PC-3 (cell line): ENCODE measurements around the gene C6orf89. TPM values are rescaled to one million over a fixed set of nuclear protein-coding genes. Genes with fewer than 3 reads are reported as not detected.

Experiments used
- ATAC-seq: fragments of 200-7000 bp; cut with Tn5 transposase; 2 replicates; pipeline ENCODE4 v1.9.1; 2020; ENCODE audit warnings: mild to moderate bottlenecking, moderate library complexity
- BruUV-seq: library from RNA; stranded (reverse); fragments of 400-500 nt; replicated peaks from 2 replicates; lab custom pipeline; 2021; lab: Mats Ljungman, UMichigan
- CTCF ChIA-PET: fragments of 300-600 bp; sonication (Branson Sonifier 250); formaldehyde crosslinking; loops from one replicate; lab custom pipeline; 2022; ENCODE audit warnings: antibody characterized with exemption; lab: Charles Lee
- POLR2A ChIA-PET: fragments of 300-600 bp; sonication (Branson Sonifier 250); formaldehyde crosslinking; loops from one replicate; lab custom pipeline; 2022; ENCODE audit warnings: antibody characterized with exemption; ENCODE audit not compliant: unreplicated experiment; lab: Charles Lee
- DNase-seq: peaks from one replicate; pipeline ENCODE4 v3.0.0-alpha.2; 2015
- H2AFZ ChIP-seq: fragments of 300-600 bp; sonication (generic); 2 replicates; pipeline ENCODE4 v1.6.0; 2016; ENCODE audit warnings: antibody characterized with exemption, low read length
- H3F3A ChIP-seq: fragments of 300-600 bp; sonication (generic); one replicate; pipeline ENCODE4 v1.6.0; 2017; ENCODE audit warnings: antibody characterized with exemption, low read length, control low read depth, mild to moderate bottlenecking; ENCODE audit not compliant: unreplicated experiment
- H3K27ac ChIP-seq: fragments of 300-600 bp; sonication (generic); 2 replicates; pipeline ENCODE4 v1.5.1; 2016; ENCODE audit warnings: mild to moderate bottlenecking, low read length
- H3K27me3 ChIP-seq: fragments of 300-600 bp; sonication (generic); 2 replicates; pipeline ENCODE4 v1.6.1; 2016; ENCODE audit warnings: low read length, mixed read lengths
- H3K36me3 ChIP-seq: fragments of 300-600 bp; sonication (generic); 2 replicates; pipeline ENCODE4 v1.6.1; 2016; ENCODE audit warnings: low read depth, mixed run types, low read length, mixed read lengths
- H3K4me1 ChIP-seq: fragments of 300-600 bp; sonication (generic); 2 replicates; pipeline ENCODE4 v1.5.1; 2016; ENCODE audit warnings: low read length; ENCODE audit not compliant: insufficient read depth
- H3K4me2 ChIP-seq: fragments of 300-600 bp; sonication (generic); 2 replicates; pipeline ENCODE4 v1.6.0; 2016; ENCODE audit warnings: low read length
- H3K4me3 ChIP-seq: fragments of 300-600 bp; sonication (generic); 2 replicates; pipeline ENCODE4 v1.5.1; 2016; ENCODE audit warnings: mild to moderate bottlenecking, low read length, mixed read lengths
- H3K79me2 ChIP-seq: fragments of 300-600 bp; sonication (generic); 2 replicates; pipeline ENCODE4 v1.6.1; 2017; ENCODE audit warnings: low read length, mixed read lengths
- H3K9ac ChIP-seq: fragments of 300-600 bp; sonication (generic); 2 replicates; pipeline ENCODE4 v1.6.0; 2016; ENCODE audit warnings: mild to moderate bottlenecking, low read length
- H3K9me2 ChIP-seq: fragments of 300-600 bp; sonication (generic); replicated peaks from 2 replicates; pipeline ENCODE4 v1.6.1; 2016; ENCODE audit warnings: mixed run types, low read length, mixed read lengths
- H3K9me3 ChIP-seq: fragments of 300-600 bp; sonication (generic); 2 replicates; pipeline ENCODE4 v1.6.1; 2016; ENCODE audit warnings: low read length, mixed read lengths
- H4K20me1 ChIP-seq: fragments of 300-600 bp; sonication (generic); 2 replicates; pipeline ENCODE4 v1.6.1; 2016; ENCODE audit warnings: low read length, mixed read lengths
- EZH2 ChIP-seq: fragments of 300-600 bp; sonication (generic); IDR thresholded peaks from one replicate; pipeline ENCODE4 v1.6.1; 2017; ENCODE audit warnings: antibody characterized with exemption, mild to moderate bottlenecking, low read length; ENCODE audit not compliant: unreplicated experiment
- EZH2phosphoT487 ChIP-seq: fragments of 300-600 bp; sonication (generic); IDR thresholded peaks from 2 replicates; pipeline ENCODE4 v1.6.1; 2018; ENCODE audit warnings: mild to moderate bottlenecking, antibody characterized with exemption, low read length, borderline replicate concordance
- intact Hi-C: fragments of 100-400 bp; cut with micrococcal nuclease; formaldehyde crosslinking; loops from 2 replicates; pipeline ENCODE4 v1.9.0; 2023
- total RNA-seq: library from RNA; depleted of rRNA; stranded (reverse); fragments of >200 nt; gene quantifications from 2 replicates; pipeline ENCODE4 v1.2.3, GENCODE V29; 2014
- TF ChIP-seq, protein P1 (sequence below): fragments of 300-600 bp; sonication (generic); conservative IDR thresholded peaks from 2 replicates; pipeline ENCODE4 v1.5.1; 2017; ENCODE audit warnings: antibody characterized with exemption, low read depth, mild to moderate bottlenecking, low read length

Gene C6orf89
- total RNA-seq, 1 experiment from 2014 or later = 27.8 TPM

DNA sequence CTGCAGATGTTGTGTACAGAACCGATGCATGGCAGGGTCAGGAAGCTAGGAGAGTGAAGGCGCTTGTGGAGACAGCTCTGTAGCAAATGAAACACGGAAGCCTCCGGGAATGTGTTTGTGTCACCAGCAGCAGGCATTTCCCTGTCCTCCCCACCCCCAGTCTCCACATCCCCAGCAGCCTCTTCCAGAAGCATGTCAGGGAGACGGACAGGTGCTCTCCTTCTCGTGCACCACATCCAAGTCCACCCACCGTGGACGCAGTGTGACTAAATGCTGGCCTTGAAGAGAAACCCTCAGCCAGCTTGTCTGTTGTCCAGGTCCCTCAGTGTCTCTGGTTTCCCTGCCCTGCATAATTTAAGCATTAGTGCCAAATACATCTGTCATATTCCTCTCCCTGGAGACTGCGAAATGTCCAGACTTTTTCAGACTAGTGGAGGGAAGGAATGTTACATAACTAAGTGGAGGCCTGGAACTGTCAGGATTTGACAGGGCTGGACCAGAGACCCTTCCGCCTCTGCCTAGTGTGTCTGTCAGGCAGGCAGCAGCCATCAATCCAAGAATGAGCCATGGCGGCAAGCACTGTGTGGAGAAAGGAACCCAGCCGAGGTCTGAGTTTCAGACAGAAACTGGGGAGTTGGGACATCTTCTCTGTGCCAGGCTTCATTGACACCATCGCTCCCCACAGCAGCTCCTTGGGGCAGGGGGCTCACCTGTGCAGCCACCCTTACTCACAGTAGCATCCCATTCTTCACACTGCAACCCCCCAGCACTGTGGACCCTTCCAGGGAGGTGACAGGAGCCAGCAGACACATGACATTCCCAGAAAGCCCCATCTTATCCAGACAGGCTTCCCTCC, 42.2 kb downstream of the C6orf89 start:
- intact Hi-C loops = no loop called here
- Histone ChIP-seq H2AFZ (no peak overlapping the region), H3K9ac (no peak overlapping the region), H3F3A (peaks cover 3% of the 10 kb centered on the region), H3K9me2 (no peaks in the 10 kb centered on the region), H4K20me1 (no peaks in the 10 kb centered on the region), H3K36me3 (no peaks in the 10 kb centered on the region), H3K9me3 (no peaks in the 10 kb centered on the region), H3K4me2 (no peak overlapping the region), H3K79me2 (no peaks in the 10 kb centered on the region), H3K27ac (no peak overlapping the region), H3K4me3 (no peak overlapping the region), H3K27me3 (no peaks in the 10 kb centered on the region), H3K4me1 (peaks cover 13% of the 10 kb centered on the region)
- TF ChIP-seq, protein P1, sequence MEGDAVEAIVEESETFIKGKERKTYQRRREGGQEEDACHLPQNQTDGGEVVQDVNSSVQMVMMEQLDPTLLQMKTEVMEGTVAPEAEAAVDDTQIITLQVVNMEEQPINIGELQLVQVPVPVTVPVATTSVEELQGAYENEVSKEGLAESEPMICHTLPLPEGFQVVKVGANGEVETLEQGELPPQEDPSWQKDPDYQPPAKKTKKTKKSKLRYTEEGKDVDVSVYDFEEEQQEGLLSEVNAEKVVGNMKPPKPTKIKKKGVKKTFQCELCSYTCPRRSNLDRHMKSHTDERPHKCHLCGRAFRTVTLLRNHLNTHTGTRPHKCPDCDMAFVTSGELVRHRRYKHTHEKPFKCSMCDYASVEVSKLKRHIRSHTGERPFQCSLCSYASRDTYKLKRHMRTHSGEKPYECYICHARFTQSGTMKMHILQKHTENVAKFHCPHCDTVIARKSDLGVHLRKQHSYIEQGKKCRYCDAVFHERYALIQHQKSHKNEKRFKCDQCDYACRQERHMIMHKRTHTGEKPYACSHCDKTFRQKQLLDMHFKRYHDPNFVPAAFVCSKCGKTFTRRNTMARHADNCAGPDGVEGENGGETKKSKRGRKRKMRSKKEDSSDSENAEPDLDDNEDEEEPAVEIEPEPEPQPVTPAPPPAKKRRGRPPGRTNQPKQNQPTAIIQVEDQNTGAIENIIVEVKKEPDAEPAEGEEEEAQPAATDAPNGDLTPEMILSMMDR = no peak
- TF ChIP-seq EZH2phosphoT487 (no peak), EZH2 (no peak)
- ChIA-PET CTCF (no interaction called here), POLR2A (no interaction called here)
- ATAC-seq = no peak
- DNase-seq = no peak
- no TSS peak for BruUV-seq

DNA sequence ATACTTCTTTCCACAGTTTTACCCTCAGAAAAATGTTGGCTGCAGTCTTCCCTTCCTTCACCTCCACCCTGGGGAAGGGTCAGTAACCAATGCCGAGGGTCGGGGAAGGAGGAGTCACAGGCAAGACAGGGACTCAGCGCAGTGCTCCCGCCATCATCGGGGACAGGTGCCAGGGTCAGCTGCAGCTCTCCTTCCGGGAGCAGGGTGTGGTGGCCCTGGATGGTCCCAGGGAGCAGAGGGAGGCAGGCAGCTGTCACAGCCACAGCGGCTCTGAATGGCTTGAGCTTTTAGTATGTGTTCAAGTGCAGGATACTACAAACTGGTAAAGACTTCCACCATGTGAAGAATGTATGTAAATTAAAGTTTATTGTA, 42.8 kb downstream of the C6orf89 start:
- Histone ChIP-seq H3K27ac (no peak overlapping the region), H3K79me2 (no peaks in the 10 kb centered on the region), H3K4me1 (peaks cover 19% of the 10 kb centered on the region), H3K9ac (no peak overlapping the region), H3F3A (peaks cover 3% of the 10 kb centered on the region), H3K36me3 (no peaks in the 10 kb centered on the region), H3K27me3 (no peaks in the 10 kb centered on the region), H3K4me2 (no peak overlapping the region), H4K20me1 (no peaks in the 10 kb centered on the region), H2AFZ (no peak overlapping the region), H3K9me3 (no peaks in the 10 kb centered on the region), H3K9me2 (no peaks in the 10 kb centered on the region), H3K4me3 (no peak overlapping the region)
- ChIA-PET CTCF (no interaction called here), POLR2A (no interaction called here)
- no peak for ATAC-seq
- intact Hi-C loops = no loop called here
- no peak for DNase-seq
- no TSS peak for BruUV-seq
- TF ChIP-seq EZH2 = no peak
- TF ChIP-seq, protein P1 = no peak
- TF ChIP-seq EZH2phosphoT487 = no peak

GRCh38 chr6:36929152-36929551, 43.4 kb downstream of the C6orf89 start:
- Histone ChIP-seq H3K9me3 (no peaks in the 10 kb centered on the region), H3K9ac (no peak overlapping the region), H3F3A (peaks cover 3% of the 10 kb centered on the region), H3K27me3 (no peaks in the 10 kb centered on the region), H4K20me1 (no peaks in the 10 kb centered on the region), H2AFZ (no peak overlapping the region), H3K4me1 (peaks cover 23% of the 10 kb centered on the region), H3K4me2 (no peak overlapping the region), H3K9me2 (no peaks in the 10 kb centered on the region), H3K4me3 (no peak overlapping the region), H3K27ac (no peak overlapping the region), H3K36me3 (no peaks in the 10 kb centered on the region), H3K79me2 (no peaks in the 10 kb centered on the region)
- ChIA-PET CTCF (no interaction called here), POLR2A (no interaction called here)
- intact Hi-C loops = no loop called here
- TF ChIP-seq EZH2phosphoT487 (no peak), EZH2 (no peak)
- TF ChIP-seq, protein P1 = no peak
- no TSS peak for BruUV-seq
- no peak for ATAC-seq
- no peak for DNase-seq
